ENCODE results near the gene IPPK. TPM values are rescaled to one million over a fixed set of nuclear protein-coding genes. Genes with fewer than 3 reads are reported as not detected.

The IPPK gene
- total RNA-seq, 1 experiment from 2014 or later, result 10.6 TPM

DNA sequence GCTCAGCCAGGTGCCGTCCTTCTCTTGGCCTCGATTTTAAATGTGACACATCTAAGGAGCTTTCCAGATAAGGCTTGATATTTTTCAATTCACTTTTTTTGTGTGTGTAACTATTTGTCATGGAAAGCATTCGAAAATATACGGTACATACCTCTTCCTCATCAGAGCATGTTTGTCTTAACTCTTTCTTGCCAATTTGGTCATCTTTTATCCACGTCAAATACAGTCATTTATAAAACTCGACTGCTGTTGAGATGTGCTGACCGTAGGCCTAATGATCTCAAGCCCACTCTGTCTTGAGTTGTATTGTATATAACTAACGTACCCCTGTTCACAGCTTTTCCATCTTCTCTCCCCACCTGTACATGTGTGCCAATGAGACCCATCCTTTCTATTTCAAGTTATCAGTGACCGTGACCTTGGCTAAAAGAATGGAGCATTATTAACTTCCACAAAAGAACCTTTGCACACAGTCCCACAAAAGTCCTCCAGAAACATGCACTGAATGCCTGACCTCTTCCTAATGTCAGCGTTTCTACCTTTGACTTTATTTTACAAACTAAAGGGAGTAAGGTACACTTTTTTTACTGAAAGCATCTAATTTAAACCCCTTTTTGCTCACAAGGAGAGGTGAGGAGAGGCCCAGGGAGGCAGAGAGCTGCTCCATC lies 61.6 kb downstream of the IPPK start:
- H3K27ac ChIP-seq (ENCODE audit: low read length), result no peak overlapping the region
- H3F3A ChIP-seq (ENCODE audit: low read length, unreplicated experiment), result no peaks in the 10 kb centered on the region
- DNase-seq, result no peak
- POLR2A ChIA-PET (ENCODE audit: unreplicated experiment), result no interaction called here
- H3K79me2 ChIP-seq (ENCODE audit: low read length), result no peaks in the 10 kb centered on the region
- CTCF ChIA-PET, result no interaction called here
- no peak overlapping the region for H3K4me3 ChIP-seq (ENCODE audit: low read length)
- 0 out of 2 replicates have a peak, but pooled peaks cover 3% of the 10 kb centered on the region for H3K36me3 ChIP-seq (ENCODE audit: low read depth, low read length)
- no TSS peak for BruUV-seq (replicated peaks)
- no peaks in the 10 kb centered on the region for H3K9me3 ChIP-seq (ENCODE audit: low read length)
- no peaks in the 10 kb centered on the region for H4K20me1 ChIP-seq (ENCODE audit: low read length)
- ATAC-seq, result no peak
- H3K9me2 ChIP-seq (replicated peaks; ENCODE audit: low read length), result no peaks in the 10 kb centered on the region
- no peaks in the 10 kb centered on the region for H3K27me3 ChIP-seq (ENCODE audit: low read length)
- no peak overlapping the region for H3K4me2 ChIP-seq (ENCODE audit: low read length)
- H3K9ac ChIP-seq (ENCODE audit: low read length), result no peak overlapping the region
- no peak for TF ChIP-seq EZH2 (IDR thresholded peaks at IDR 0.05; ENCODE audit: low read length, unreplicated experiment)
- no peak for TF ChIP-seq EZH2phosphoT487 (IDR thresholded peaks at IDR 0.05; ENCODE audit: borderline replicate concordance, low read length)
- TF ChIP-seq, protein P1, sequence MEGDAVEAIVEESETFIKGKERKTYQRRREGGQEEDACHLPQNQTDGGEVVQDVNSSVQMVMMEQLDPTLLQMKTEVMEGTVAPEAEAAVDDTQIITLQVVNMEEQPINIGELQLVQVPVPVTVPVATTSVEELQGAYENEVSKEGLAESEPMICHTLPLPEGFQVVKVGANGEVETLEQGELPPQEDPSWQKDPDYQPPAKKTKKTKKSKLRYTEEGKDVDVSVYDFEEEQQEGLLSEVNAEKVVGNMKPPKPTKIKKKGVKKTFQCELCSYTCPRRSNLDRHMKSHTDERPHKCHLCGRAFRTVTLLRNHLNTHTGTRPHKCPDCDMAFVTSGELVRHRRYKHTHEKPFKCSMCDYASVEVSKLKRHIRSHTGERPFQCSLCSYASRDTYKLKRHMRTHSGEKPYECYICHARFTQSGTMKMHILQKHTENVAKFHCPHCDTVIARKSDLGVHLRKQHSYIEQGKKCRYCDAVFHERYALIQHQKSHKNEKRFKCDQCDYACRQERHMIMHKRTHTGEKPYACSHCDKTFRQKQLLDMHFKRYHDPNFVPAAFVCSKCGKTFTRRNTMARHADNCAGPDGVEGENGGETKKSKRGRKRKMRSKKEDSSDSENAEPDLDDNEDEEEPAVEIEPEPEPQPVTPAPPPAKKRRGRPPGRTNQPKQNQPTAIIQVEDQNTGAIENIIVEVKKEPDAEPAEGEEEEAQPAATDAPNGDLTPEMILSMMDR (conservative IDR thresholded peaks at IDR 0.05; ENCODE audit: low read depth, low read length), result no peak
- no peaks in the 10 kb centered on the region for H3K4me1 ChIP-seq (ENCODE audit: insufficient read depth, low read length)
- no peak overlapping the region for H2AFZ ChIP-seq (ENCODE audit: low read length)
- intact Hi-C loops (cut with micrococcal nuclease), result no loop called here

DNA sequence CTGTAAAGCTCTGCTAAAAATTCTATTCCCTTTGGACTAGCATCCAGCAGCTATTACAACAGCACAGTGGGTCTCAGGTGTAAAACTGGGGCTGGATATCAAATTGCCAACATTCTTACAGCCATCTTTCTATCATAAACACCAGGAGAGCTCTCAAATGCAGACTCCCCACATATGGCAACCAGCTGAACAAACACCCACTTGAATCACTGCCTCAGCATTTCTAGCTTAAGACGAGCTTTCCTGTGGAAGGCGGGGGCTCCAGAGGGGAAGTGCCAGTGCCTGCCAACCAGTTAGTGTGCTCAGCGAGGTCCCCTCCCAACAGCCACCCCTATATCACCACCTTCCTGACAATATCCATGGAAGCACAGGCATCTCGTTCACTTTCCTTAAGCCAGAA lies 62.2 kb downstream of the IPPK start:
- Histone ChIP-seq H4K20me1 (ENCODE audit: low read length) (no peaks in the 10 kb centered on the region), H3K4me2 (ENCODE audit: low read length) (no peak overlapping the region), H2AFZ (ENCODE audit: low read length) (no peak overlapping the region), H3K27me3 (ENCODE audit: low read length) (no peaks in the 10 kb centered on the region), H3F3A (ENCODE audit: low read length, unreplicated experiment) (no peaks in the 10 kb centered on the region), H3K9me3 (ENCODE audit: low read length) (no peaks in the 10 kb centered on the region), H3K36me3 (ENCODE audit: low read depth, low read length) (0 out of 2 replicates have a peak, but pooled peaks cover 3% of the 10 kb centered on the region), H3K79me2 (ENCODE audit: low read length) (no peaks in the 10 kb centered on the region), H3K27ac (ENCODE audit: low read length) (no peak overlapping the region), H3K9ac (ENCODE audit: low read length) (no peak overlapping the region), H3K4me3 (ENCODE audit: low read length) (no peak overlapping the region), H3K9me2 (replicated peaks; ENCODE audit: low read length) (no peaks in the 10 kb centered on the region), H3K4me1 (ENCODE audit: insufficient read depth, low read length) (no peaks in the 10 kb centered on the region)
- CTCF ChIA-PET, result no interaction called here
- no peak for DNase-seq
- intact Hi-C loops (cut with micrococcal nuclease), result no loop called here
- POLR2A ChIA-PET (ENCODE audit: unreplicated experiment), result no interaction called here
- no TSS peak for BruUV-seq (replicated peaks)
- TF ChIP-seq EZH2phosphoT487 (IDR thresholded peaks at IDR 0.05; ENCODE audit: borderline replicate concordance, low read length) (no peak), EZH2 (IDR thresholded peaks at IDR 0.05; ENCODE audit: low read length, unreplicated experiment) (no peak)
- TF ChIP-seq, protein P1 (conservative IDR thresholded peaks at IDR 0.05; ENCODE audit: low read depth, low read length), result no peak
- no peak for ATAC-seq

- POLR2A ChIA-PET (ENCODE audit: unreplicated experiment), result no interaction called here
- Histone ChIP-seq H3K79me2 (ENCODE audit: low read length) (no peaks in the 10 kb centered on the region), H3K4me3 (ENCODE audit: low read length) (no peak overlapping the region), H2AFZ (ENCODE audit: low read length) (no peak overlapping the region), H3F3A (ENCODE audit: low read length, unreplicated experiment) (no peaks in the 10 kb centered on the region), H3K27ac (ENCODE audit: low read length) (no peak overlapping the region), H4K20me1 (ENCODE audit: low read length) (no peaks in the 10 kb centered on the region), H3K4me1 (ENCODE audit: insufficient read depth, low read length) (no peaks in the 10 kb centered on the region), H3K36me3 (ENCODE audit: low read depth, low read length) (0 out of 2 replicates have a peak, but pooled peaks cover 3% of the 10 kb centered on the region), H3K27me3 (ENCODE audit: low read length) (no peaks in the 10 kb centered on the region), H3K9me2 (replicated peaks; ENCODE audit: low read length) (no peaks in the 10 kb centered on the region), H3K4me2 (ENCODE audit: low read length) (no peak overlapping the region), H3K9ac (ENCODE audit: low read length) (no peak overlapping the region), H3K9me3 (ENCODE audit: low read length) (no peaks in the 10 kb centered on the region)
- CTCF ChIA-PET, result no interaction called here
- BruUV-seq (replicated peaks), result no TSS peak
- no peak for TF ChIP-seq EZH2 (IDR thresholded peaks at IDR 0.05; ENCODE audit: low read length, unreplicated experiment)
- TF ChIP-seq, protein P1 (conservative IDR thresholded peaks at IDR 0.05; ENCODE audit: low read depth, low read length), result no peak
- no peak for TF ChIP-seq EZH2phosphoT487 (IDR thresholded peaks at IDR 0.05; ENCODE audit: borderline replicate concordance, low read length)
- DNase-seq (no peak), ATAC-seq (no peak)
- intact Hi-C loops (cut with micrococcal nuclease), result no loop called here
Observed at GRCh38 chr9:92607088-92607487, 62.8 kb downstream of the IPPK start.
